Caki2 (cell line): ENCODE results near the gene NUTM2E. TPM values are rescaled to one million over a fixed set of nuclear protein-coding genes. Genes with fewer than 3 reads are reported as not detected.
"Not testable (repeated sequence)": the region's sequence is repeated elsewhere in the genome, so short reads cannot be mapped to it uniquely, and the experiment has no call there.

Experiments
- DNase-seq: peaks from one replicate; pipeline ENCODE4 v3.0.0-alpha.2; 2015; ENCODE audit warnings: low read depth
- in situ Hi-C: cut with HindIII; loops from 2 replicates; pipeline ENCODE4 v1.10.0; 2016; ENCODE audit warnings: low sequenced_read_pairs, low pct_unique_long_range_greater_than_20kb, mixed read lengths
- total RNA-seq: library from RNA; depleted of rRNA; stranded (reverse); fragments of >200 nt; shearing (Covaris generic); gene quantifications from 2 replicates; pipeline ENCODE4 v1.2.3, GENCODE V29; 2014; ENCODE audit warnings: low replicate concordance; rRNA removed

Gene NUTM2E
- total RNA-seq, 1 experiment from 2014 or later: not detected

- in situ Hi-C loops, DNase-seq: not testable (repeated sequence)
Measured at GRCh38 chr10:79838441-79838840, 11.9 kb downstream of the NUTM2E start.

GRCh38 chr10:79853191-79853854 is 26.8 kb downstream of the NUTM2E start:
- DNase-seq, in situ Hi-C loops: not testable (repeated sequence)

- in situ Hi-C loops: not testable (repeated sequence)
Measured at GRCh38 chr10:79862269-79862668, 35.7 kb downstream of the NUTM2E start.

GRCh38 chr10:79862803-79863202 is 36.3 kb downstream of the NUTM2E start:
- DNase-seq, in situ Hi-C loops: not testable (repeated sequence)

More at GRCh38 chr10:79862269-79862668, 35.7 kb downstream of the NUTM2E start:
- DNase-seq: not testable (repeated sequence)

- in situ Hi-C loops, DNase-seq: not testable (repeated sequence)
Measured at GRCh38 chr10:79866903-79867551, 40.5 kb downstream of the NUTM2E start.

- DNase-seq, in situ Hi-C loops: not testable (repeated sequence)
Measured at GRCh38 chr10:79868023-79868422, 41.5 kb downstream of the NUTM2E start.

- DNase-seq: peak; percentile 82
- in situ Hi-C loops: not testable (repeated sequence)
Measured at GRCh38 chr10:79869439-79870097, 43.0 kb downstream of the NUTM2E start.

GRCh38 chr10:79871729-79872128 is 45.2 kb downstream of the NUTM2E start:
- peak; percentile 2 for DNase-seq
- in situ Hi-C loops: not testable (repeated sequence)

Other genes with a start within 250 kb of the NUTM2E start
- gene SFTPA1, start 215.8 kb upstream of the NUTM2E start, total RNA-seq: not detected in 2 replicates
- 0.35 and 1.5 TPM in 2 replicates for gene NUTM2B, start 123.5 kb upstream of the NUTM2E start, total RNA-seq
- gene SFTPD, start 122.4 kb downstream of the NUTM2E start, total RNA-seq: 2.8 TPM in 1 of 2 replicates, not detected in the other